ENCODE measurements around the gene RPN2. TPM values are rescaled to one million over a fixed set of nuclear protein-coding genes. Genes with fewer than 3 reads are reported as not detected.
A peak's percentile ranks its signal among the peaks of the same experiment; 100 is the strongest.

Gene RPN2
- total and polyA plus RNA-seq, 2 donors (not counting 1 experiment from before 2014, with no cell fraction given): 80.2 to 87.3 TPM

DNA sequence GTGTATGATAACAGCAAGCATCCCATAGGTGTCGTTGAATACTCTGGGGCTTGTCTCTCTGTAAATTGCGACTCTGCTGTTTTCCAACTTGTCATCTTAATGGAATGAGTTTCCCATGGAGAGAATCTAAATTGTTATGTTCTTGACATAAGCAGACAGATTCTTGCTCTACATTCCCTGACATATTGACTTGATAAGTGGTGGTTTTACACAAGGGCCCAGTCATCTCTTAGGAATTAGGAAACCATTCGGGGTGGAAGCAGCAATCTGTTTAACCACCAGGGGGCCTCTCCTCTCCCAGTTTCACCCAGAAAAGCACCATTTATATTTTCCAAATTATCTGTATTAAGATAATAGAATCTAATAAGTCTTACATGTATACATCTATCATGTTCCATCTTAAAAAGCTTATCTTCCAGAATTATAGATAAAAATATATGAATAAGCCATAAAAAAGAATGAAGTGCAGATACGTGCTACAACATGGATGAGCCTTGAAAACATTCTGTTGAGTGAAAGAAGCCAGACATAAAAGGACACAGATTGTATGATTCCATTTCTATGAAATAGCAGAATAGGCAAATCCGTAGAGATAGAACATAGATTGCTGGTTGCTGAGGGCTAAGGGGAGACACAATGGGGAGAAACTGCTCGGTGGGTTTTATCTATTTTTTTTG, 23.3 kb downstream of the RPN2 start:
- H3K4me1 Mint-ChIP-seq: no peaks in the 10 kb centered on the region
- TF ChIP-seq, protein P1, sequence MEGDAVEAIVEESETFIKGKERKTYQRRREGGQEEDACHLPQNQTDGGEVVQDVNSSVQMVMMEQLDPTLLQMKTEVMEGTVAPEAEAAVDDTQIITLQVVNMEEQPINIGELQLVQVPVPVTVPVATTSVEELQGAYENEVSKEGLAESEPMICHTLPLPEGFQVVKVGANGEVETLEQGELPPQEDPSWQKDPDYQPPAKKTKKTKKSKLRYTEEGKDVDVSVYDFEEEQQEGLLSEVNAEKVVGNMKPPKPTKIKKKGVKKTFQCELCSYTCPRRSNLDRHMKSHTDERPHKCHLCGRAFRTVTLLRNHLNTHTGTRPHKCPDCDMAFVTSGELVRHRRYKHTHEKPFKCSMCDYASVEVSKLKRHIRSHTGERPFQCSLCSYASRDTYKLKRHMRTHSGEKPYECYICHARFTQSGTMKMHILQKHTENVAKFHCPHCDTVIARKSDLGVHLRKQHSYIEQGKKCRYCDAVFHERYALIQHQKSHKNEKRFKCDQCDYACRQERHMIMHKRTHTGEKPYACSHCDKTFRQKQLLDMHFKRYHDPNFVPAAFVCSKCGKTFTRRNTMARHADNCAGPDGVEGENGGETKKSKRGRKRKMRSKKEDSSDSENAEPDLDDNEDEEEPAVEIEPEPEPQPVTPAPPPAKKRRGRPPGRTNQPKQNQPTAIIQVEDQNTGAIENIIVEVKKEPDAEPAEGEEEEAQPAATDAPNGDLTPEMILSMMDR (IDR thresholded peaks at IDR 0.05): peak; percentile 85
- TF ChIP-seq EZH2 (IDR thresholded peaks at IDR 0.05; ENCODE audit: borderline replicate concordance, insufficient read depth, low read depth, low read length, poor library complexity, severe bottlenecking): no peak
- DNase-seq (peak; percentile 56), ATAC-seq (ENCODE audit: low read depth) (peak; percentile 58)
- H3K79me2 ChIP-seq (ENCODE audit: control insufficient read depth, insufficient read depth, low read length): peaks cover 46% of the 10 kb centered on the region
- H3K27me3 ChIP-seq (replicated peaks in 1 of 4; ENCODE audit: control extremely low read depth in 1 of 4, control insufficient read depth in 3 of 4, insufficient read depth in 4 of 4, low read length in 3 of 4): no peaks in the 10 kb centered on the region
- POLR2A ChIA-PET: no interaction called here
- no peak overlapping the region for H3K27ac ChIP-seq (ENCODE audit: low read length in 2 of 2)
- H4K20me1 ChIP-seq (ENCODE audit: control insufficient read depth, insufficient read depth, low read length, poor library complexity, severe bottlenecking): peaks cover 28% of the 10 kb centered on the region
- H3K4me2 ChIP-seq (replicated peaks; ENCODE audit: low read depth, low read length, poor library complexity, severe bottlenecking): no peak overlapping the region
- no peaks in the 10 kb centered on the region for H3K9me3 ChIP-seq (ENCODE audit: control extremely low read depth in 1 of 3, control insufficient read depth in 2 of 3, insufficient read depth in 1 of 3, low read length in 2 of 3)
- 100% methylated on average over 1 of the region's 6 CpGs for WGBS (ENCODE audit: insufficient coverage)
- no peaks in the 10 kb centered on the region for H3K27me3 Mint-ChIP-seq
- H3K4me3 ChIP-seq (ENCODE audit: control extremely low read depth in 1 of 5, extremely low read depth in 1 of 5, insufficient read depth in 1 of 5, low read depth in 2 of 5, low read length in 4 of 5): no peak overlapping the region
- intact Hi-C loops (cut with micrococcal nuclease): loop anchor here (1.0 to 2.0 kb wide), 2 partner anchors 182 to 332 kb away; no protein-coding TSS in a partner anchor
- CTCF ChIA-PET: interaction anchor here (0.6 to 17.7 kb wide), 14 partner anchors 11 to 790 kb away, joined by 3 to 307 read pairs (median 4); partner anchors contain the start of gene BLCAP
- H2AFZ ChIP-seq (ENCODE audit: insufficient read depth, low read depth, low read length, poor library complexity, severe bottlenecking): no peak overlapping the region
- H3K9me3 Mint-ChIP-seq (ENCODE audit: insufficient read depth): no peaks in the 10 kb centered on the region
- peaks cover 10 to 77% of the 10 kb centered on the region in 2 experiments for H3K36me3 ChIP-seq (replicated peaks in 1 of 2; ENCODE audit: control extremely low read depth in 1 of 2, control insufficient read depth in 1 of 2, extremely low read depth in 1 of 2, insufficient read depth in 2 of 2, low read length in 1 of 2)
- H3K27ac Mint-ChIP-seq: no peak overlapping the region
- H3K9ac ChIP-seq (ENCODE audit: low read length): no peak overlapping the region
- H3K4me3 Mint-ChIP-seq: no peak overlapping the region
- H3K4me1 ChIP-seq (ENCODE audit: control insufficient read depth in 2 of 2, insufficient read depth in 2 of 2, low read length in 2 of 2): no peaks in the 10 kb centered on the region

DNA sequence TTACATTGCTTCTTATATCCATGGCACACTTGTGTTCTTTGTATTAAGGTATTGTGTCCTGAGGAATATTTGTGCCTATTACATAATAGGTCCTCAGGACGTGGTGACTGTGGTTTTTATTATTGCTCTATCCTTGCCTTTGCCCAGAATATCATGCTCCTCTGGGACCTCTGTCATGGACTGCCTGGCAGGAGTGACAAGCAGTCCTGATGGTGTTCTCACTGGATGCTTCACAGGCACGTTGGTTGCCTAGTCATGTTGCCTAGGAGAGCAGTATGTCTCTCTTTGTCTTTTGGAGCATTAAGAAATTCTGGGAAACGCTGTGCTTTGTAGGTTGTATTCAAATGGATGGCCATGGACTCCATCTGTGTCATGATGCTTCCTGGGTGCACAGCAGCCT, 24.9 kb downstream of the RPN2 start:
- 100% methylated on average over 3 of the region's 3 CpGs for WGBS (ENCODE audit: insufficient coverage)
- intact Hi-C loops (cut with micrococcal nuclease): no loop called here
- DNase-seq (no peak), ATAC-seq (ENCODE audit: low read depth) (no peak)
- Mint-ChIP-seq H3K4me1 (no peaks in the 10 kb centered on the region), H3K4me3 (no peak overlapping the region), H3K27ac (no peak overlapping the region), H3K9me3 (ENCODE audit: insufficient read depth) (no peaks in the 10 kb centered on the region), H3K27me3 (no peaks in the 10 kb centered on the region)
- Histone ChIP-seq H3K9me3 (ENCODE audit: control extremely low read depth in 1 of 3, control insufficient read depth in 2 of 3, insufficient read depth in 1 of 3, low read length in 2 of 3) (no peaks in the 10 kb centered on the region), H3K9ac (ENCODE audit: low read length) (no peak overlapping the region), H3K4me1 (ENCODE audit: control insufficient read depth in 2 of 2, insufficient read depth in 2 of 2, low read length in 2 of 2) (no peaks in the 10 kb centered on the region), H3K4me3 (ENCODE audit: control extremely low read depth in 1 of 5, extremely low read depth in 1 of 5, insufficient read depth in 1 of 5, low read depth in 2 of 5, low read length in 4 of 5) (no peak overlapping the region), H2AFZ (ENCODE audit: insufficient read depth, low read depth, low read length, poor library complexity, severe bottlenecking) (no peak overlapping the region), H3K27ac (ENCODE audit: low read length in 2 of 2) (no peak overlapping the region), H3K36me3 (replicated peaks in 1 of 2; ENCODE audit: control extremely low read depth in 1 of 2, control insufficient read depth in 1 of 2, extremely low read depth in 1 of 2, insufficient read depth in 2 of 2, low read length in 1 of 2) (peaks cover 18 to 75% of the 10 kb centered on the region in 2 experiments), H3K4me2 (replicated peaks; ENCODE audit: low read depth, low read length, poor library complexity, severe bottlenecking) (no peak overlapping the region), H3K79me2 (ENCODE audit: control insufficient read depth, insufficient read depth, low read length) (peaks cover 31% of the 10 kb centered on the region), H4K20me1 (ENCODE audit: control insufficient read depth, insufficient read depth, low read length, poor library complexity, severe bottlenecking) (peaks cover 16% of the 10 kb centered on the region), H3K27me3 (replicated peaks in 1 of 4; ENCODE audit: control extremely low read depth in 1 of 4, control insufficient read depth in 3 of 4, insufficient read depth in 4 of 4, low read length in 3 of 4) (no peaks in the 10 kb centered on the region)
- ChIA-PET CTCF (interaction anchor here (1.9 to 17.7 kb wide), 3 partner anchors 9 to 328 kb away, joined by 4 to 307 read pairs (median 13); partner anchors contain the start of gene BLCAP), POLR2A (no interaction called here)
- no peak for TF ChIP-seq EZH2 (IDR thresholded peaks at IDR 0.05; ENCODE audit: borderline replicate concordance, insufficient read depth, low read depth, low read length, poor library complexity, severe bottlenecking)
- TF ChIP-seq, protein P1 (IDR thresholded peaks at IDR 0.05): no peak

Data from B cell (primary cell).